Gastrocnemius medialis (tissue), 4 donors: ENCODE results near the gene GMPPA. TPM values are rescaled to one million over a fixed set of nuclear protein-coding genes. Genes with fewer than 3 reads are reported as not detected.

Experiments
- ATAC-seq, 2 donors: fragments of 150-250 bp; one replicate each; pipeline ENCODE4 v1.9.1; 2016
- DNase-seq, 2 donors: peaks; one replicate each; pipeline ENCODE4 v3.0.0-alpha.2; 2019
- H3K27ac ChIP-seq, 4 donors: fragments of 200-600 bp; sonication (generic); 1 replicate in 1 of 4; 2 replicates in 3 of 4; pipeline ENCODE4 v1.5.1; 2016 to 2018; ENCODE audit warnings: mild to moderate bottlenecking in 2 of 4, moderate library complexity in 1 of 4
- H3K27me3 ChIP-seq, 3 donors: fragments of 200-600 bp; sonication (generic) in 2 of 3; 1 replicate in 1 of 3; 2 replicates in 2 of 3; pipeline versions ENCODE4 v1.5.1 to v1.6.0; 2016 to 2019; ENCODE audit warnings: mild to moderate bottlenecking in 1 of 3, moderate library complexity in 1 of 3
- H3K36me3 ChIP-seq, 2 donors: fragments of 200-600 bp; sonication (generic) in 1 of 2; one replicate each; pipeline ENCODE4 v1.5.1; 2017 to 2018
- H3K4me1 ChIP-seq, 2 donors: fragments of 200-600 bp; sonication (generic) in 1 of 2; one replicate each; pipeline ENCODE4 v1.5.1; 2016 to 2017; ENCODE audit warnings: mild to moderate bottlenecking in 2 of 2
- H3K4me3 ChIP-seq, 4 donors: fragments of 200-600 bp; sonication (generic) in 3 of 4; 1 replicate in 1 of 4; 2 replicates in 3 of 4; pipeline ENCODE4 v1.5.1; 2016 to 2019; ENCODE audit warnings: mild to moderate bottlenecking in 2 of 4
- H3K9me3 ChIP-seq, 3 donors: fragments of 200-600 bp; sonication (generic) in 2 of 3; 1 replicate in 1 of 3; 2 replicates in 2 of 3; pipeline ENCODE4 v1.5.1; 2016 to 2019
- CTCF ChIP-seq, 5 experiments: fragments of 450-650 bp in 3 of 5; fragments of 200-600 bp in 2 of 5; sonication (generic) in 2 of 5; IDR thresholded peaks in 4 of 5; conservative IDR thresholded peaks in 1 of 5; 1 replicate in 4 of 5; 2 replicates in 1 of 5; pipeline ENCODE4 v1.5.1; 2016 to 2019; ENCODE audit warnings: antibody characterized with exemption in 5 of 5, mild to moderate bottlenecking in 3 of 5, moderate library complexity in 3 of 5
- POLR2A ChIP-seq, 2 donors: fragments of 450-650 bp; IDR thresholded peaks; one replicate each; pipeline ENCODE4 v1.6.1; 2017; ENCODE audit warnings: antibody characterized with exemption in 2 of 2, mild to moderate bottlenecking in 2 of 2, moderate library complexity in 2 of 2
- in situ Hi-C, 4 donors: fragments of 200-750 bp; cut with MboI; loops; one replicate each; pipeline versions ENCODE4 v1.15.0 to v1.8.0; 2017; ENCODE audit warnings: low sequenced_read_pairs in 4 of 4
- intact Hi-C: fragments of 100-400 bp; cut with DNase I; formaldehyde crosslinking; loops from one replicate; pipeline ENCODE4 v1.15.1; 2023; ENCODE audit warnings: low total_unique reads
- total RNA-seq, 4 donors: library from RNA; depleted of rRNA; stranded (reverse); fragments of >200 nt; gene quantifications; one replicate each; pipeline versions ENCODE4 v1.1.0 to v1.2.3, GENCODE V29; 2016

GMPPA gene
- total RNA-seq, 4 donors from 2014 or later, result 18.0 to 25.8 (median 24.4) TPM

DNA sequence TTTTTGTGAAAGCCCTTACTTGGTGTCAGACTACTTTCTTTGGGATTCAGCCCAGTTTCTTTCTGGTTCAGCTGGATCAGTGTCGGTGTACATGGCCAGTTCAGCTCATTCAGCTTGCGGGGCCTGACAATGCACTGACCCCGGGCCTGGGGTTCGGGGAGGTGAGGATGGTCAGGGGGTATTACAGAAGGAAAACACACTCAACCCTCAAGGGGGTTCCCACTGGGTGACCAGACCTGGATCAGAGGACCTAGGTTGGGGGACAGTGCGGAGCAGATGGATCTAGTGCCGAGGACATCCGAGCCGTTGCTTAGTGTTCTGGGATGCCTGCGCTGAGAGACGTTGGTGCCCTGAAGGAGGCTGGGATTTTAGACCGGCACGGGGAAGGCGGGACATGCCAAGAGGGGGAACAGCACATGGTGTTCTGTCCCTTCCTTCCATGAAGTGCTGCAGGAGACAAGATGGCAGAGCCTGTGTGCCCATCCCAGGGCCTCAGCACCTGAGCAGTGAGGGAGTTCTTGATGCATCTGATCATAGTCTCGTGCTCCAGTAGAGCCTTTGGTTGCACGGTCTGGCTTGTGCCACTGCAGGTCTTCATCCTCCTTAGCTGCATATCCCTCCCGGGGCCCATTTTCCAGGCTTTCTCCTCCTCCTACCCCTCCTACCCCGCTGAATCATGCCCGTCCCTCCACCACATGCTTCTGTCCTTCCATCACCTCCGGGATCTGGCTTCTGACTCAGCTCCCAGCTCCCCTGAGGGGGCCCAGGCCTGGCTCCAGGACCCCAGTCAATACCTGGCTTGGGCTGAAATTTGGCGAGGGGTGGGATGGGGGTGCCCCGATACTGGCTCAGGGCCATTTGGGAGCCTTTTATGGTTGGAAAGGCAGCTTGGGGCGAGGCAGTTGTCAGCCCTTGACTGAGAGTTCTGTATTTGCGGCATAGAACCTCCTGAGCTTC lies 46.1 kb upstream of the GMPPA start:
- peak overlapping the region; percentile 95 to 99 (median 97) for H3K27ac ChIP-seq
- no peak for TF ChIP-seq CTCF (IDR thresholded peaks at IDR 0.05 in 4 of 5, conservative IDR thresholded peaks at IDR 0.05 in 1 of 5)
- peak; percentile 60 to 61 for TF ChIP-seq POLR2A (IDR thresholded peaks at IDR 0.05)
- H3K36me3 ChIP-seq, result peaks cover 0 to 15% of the 10 kb centered on the region in 2 donors
- in situ Hi-C loops, result loop anchor here in 2 of 4 donors (10.0 kb wide), 1 partner anchor 48 kb away; no protein-coding TSS in a partner anchor
- ATAC-seq (peak; percentile 70 to 77), DNase-seq (peak; percentile 88 to 92)
- H3K27me3 ChIP-seq, result no peaks in the 10 kb centered on the region
- peak overlapping the region in 2 of 4 donors; percentile 14 to 16 for H3K4me3 ChIP-seq
- no peaks in the 10 kb centered on the region for H3K9me3 ChIP-seq
- peaks cover 56 to 60% of the 10 kb centered on the region in 2 donors for H3K4me1 ChIP-seq
- intact Hi-C loops, result loop anchor here (1.0 to 2.0 kb wide), 3 partner anchors 14 to 47 kb away; partner anchors contain the start of gene DES

GRCh38 chr2:219453671-219454590 lies 44.8 kb upstream of the GMPPA start:
- peak overlapping the region; percentile 95 to 99 (median 97) for H3K27ac ChIP-seq
- no peak for ATAC-seq
- peak overlapping the region in 1 of 4 donors; percentile 2 for H3K4me3 ChIP-seq
- in situ Hi-C loops, result loop anchor here in 2 of 4 donors (10.0 kb wide), 1 partner anchor 49 kb away; no protein-coding TSS in a partner anchor
- DNase-seq, result peak in 1 of 2 donors; percentile 80
- TF ChIP-seq POLR2A (IDR thresholded peaks at IDR 0.05) (no peak), CTCF (IDR thresholded peaks at IDR 0.05 in 4 of 5, conservative IDR thresholded peaks at IDR 0.05 in 1 of 5) (no peak)
- H3K27me3 ChIP-seq, result no peaks in the 10 kb centered on the region
- intact Hi-C loops, result loop anchor here (1.0 to 2.0 kb wide), 2 partner anchors 15 to 49 kb away; no protein-coding TSS in a partner anchor
- no peaks in the 10 kb centered on the region for H3K9me3 ChIP-seq
- H3K36me3 ChIP-seq, result peaks cover 0 to 15% of the 10 kb centered on the region in 2 donors
- peaks cover 68 to 72% of the 10 kb centered on the region in 2 donors for H3K4me1 ChIP-seq

DNA sequence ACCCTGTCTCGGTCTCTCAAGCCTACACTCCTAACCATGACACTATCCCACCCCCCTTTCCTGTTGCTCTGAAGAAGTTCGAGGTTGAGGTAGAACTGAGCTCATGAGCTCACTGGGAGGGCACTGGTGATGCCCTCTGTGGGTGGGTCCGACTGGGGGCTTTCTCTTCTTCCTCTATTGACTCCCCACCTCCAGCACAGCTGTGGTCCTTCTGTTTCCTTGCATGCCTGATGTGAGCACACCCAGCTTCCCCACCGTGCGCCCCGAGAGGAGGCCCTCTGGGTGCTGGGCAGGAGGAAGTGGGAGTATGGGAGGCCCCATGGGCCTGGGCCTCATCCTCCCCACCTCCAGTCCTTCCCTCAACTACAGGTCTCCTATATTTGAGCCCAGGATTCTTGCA lies 43.1 kb upstream of the GMPPA start:
- intact Hi-C loops (no loop called here), in situ Hi-C loops (loop anchor here in 2 of 4 donors (10.0 kb wide), 1 partner anchor 51 kb away; no protein-coding TSS in a partner anchor)
- Histone ChIP-seq H3K4me1 (peaks cover 77% of the 10 kb centered on the region in 2 donors), H3K27me3 (no peaks in the 10 kb centered on the region), H3K36me3 (peaks cover 0 to 5% of the 10 kb centered on the region in 2 donors), H3K27ac (peak overlapping the region; percentile 95 to 99 (median 97)), H3K4me3 (no peak overlapping the region), H3K9me3 (no peaks in the 10 kb centered on the region)
- DNase-seq (no peak), ATAC-seq (no peak)
- no peak for TF ChIP-seq CTCF (IDR thresholded peaks at IDR 0.05 in 4 of 5, conservative IDR thresholded peaks at IDR 0.05 in 1 of 5)
- TF ChIP-seq POLR2A (IDR thresholded peaks at IDR 0.05), result no peak

DNA sequence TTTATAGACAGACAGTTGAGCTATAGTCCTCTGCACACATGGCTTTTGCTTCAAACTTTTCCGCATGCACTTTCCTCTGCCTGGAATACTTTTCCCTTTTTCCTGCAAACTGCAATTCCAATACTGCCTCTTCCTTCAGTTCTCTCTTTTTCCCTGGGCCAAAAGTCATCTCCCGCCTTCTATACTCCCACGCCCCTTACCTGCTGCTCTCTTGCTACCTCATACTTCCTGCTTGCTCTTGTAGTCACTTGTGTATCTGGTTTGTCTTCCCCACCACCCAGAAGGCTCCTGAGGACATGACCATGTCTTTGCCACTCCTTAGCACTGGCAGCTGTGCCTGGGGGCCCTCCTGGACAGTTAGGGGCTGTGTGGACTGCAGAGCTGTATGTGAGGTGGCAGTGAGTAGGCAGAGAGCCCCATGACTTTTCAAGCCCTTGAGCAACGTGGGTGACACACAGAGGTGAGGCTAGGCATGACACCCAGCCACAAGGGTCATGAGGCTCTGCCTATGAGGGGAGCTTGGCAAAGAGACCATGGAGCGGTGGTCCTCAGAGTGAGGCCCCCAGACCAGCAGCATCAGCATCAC lies 40.8 kb upstream of the GMPPA start:
- H3K4me1 ChIP-seq, result peaks cover 65 to 67% of the 10 kb centered on the region in 2 donors
- DNase-seq, result peak in 1 of 2 donors; percentile 74
- H3K9me3 ChIP-seq, result no peaks in the 10 kb centered on the region
- in situ Hi-C loops (loop anchor here in 2 of 4 donors (10.0 kb wide), 1 partner anchor 53 kb away; no protein-coding TSS in a partner anchor), intact Hi-C loops (no loop called here)
- H3K36me3 ChIP-seq, result peaks cover 0 to 18% of the 10 kb centered on the region in 2 donors
- H3K4me3 ChIP-seq, result no peak overlapping the region
- ATAC-seq, result peak; percentile 23 to 28
- TF ChIP-seq CTCF (IDR thresholded peaks at IDR 0.05 in 4 of 5, conservative IDR thresholded peaks at IDR 0.05 in 1 of 5) (no peak), POLR2A (IDR thresholded peaks at IDR 0.05) (no peak)
- no peaks in the 10 kb centered on the region for H3K27me3 ChIP-seq
- peak overlapping the region; percentile 95 to 99 (median 97) for H3K27ac ChIP-seq
